Measurements from ENCODE around the gene FAM186B.

FAM186B gene

DNA sequence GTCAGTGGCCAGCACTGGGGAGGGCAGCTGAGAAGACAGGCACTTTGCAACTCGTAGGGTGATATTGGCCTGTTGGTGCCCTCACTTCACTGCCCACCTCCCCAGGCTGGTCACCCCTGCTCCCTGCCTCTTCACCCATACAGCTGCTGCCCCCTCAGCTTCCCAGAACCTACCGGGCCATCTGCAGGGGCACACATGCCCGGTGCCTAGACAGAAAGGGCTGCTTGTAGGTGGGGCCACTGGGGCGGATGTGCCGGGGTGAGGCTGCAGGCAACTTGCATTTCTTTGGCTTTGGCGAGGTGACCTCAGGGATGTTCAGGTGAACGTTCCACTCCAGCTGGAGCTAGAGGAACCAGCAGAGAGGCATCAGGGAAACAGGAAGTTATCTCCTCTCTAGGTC lies 17.2 kb downstream of the FAM186B start:
- no peaks in the 10 kb centered on the region for H3K9me3 ChIP-seq (ENCODE audit: control insufficient read depth, insufficient read depth, low read depth, low read length)
- peaks cover 0 to 20% of the 10 kb centered on the region in 2 experiments; a peak in 2 of 3 replicates for H3K36me3 ChIP-seq (ENCODE audit: control insufficient read depth in 2 of 2, insufficient read depth in 1 of 2, low read length in 2 of 2)
- no peak overlapping the region for H3K27ac ChIP-seq (ENCODE audit: extremely low read depth, low read depth, low read length)
- H3K4me3 ChIP-seq (ENCODE audit: low read depth, low read length), result no peak overlapping the region
- POLR2A ChIA-PET, result no interaction called here
- TF ChIP-seq ZNF311 (tag by site-specific recombination; IDR thresholded peaks at IDR 0.05; ENCODE audit: borderline replicate concordance) (no peak), ZIC2 (tag by site-specific recombination; IDR thresholded peaks at IDR 0.05) (no peak), ZNF266 (tag by site-specific recombination; IDR thresholded peaks at IDR 0.05; ENCODE audit: low read depth) (no peak), SP2 (tag by site-specific recombination; IDR thresholded peaks at IDR 0.05) (no peak), ZNF2 (tag by site-specific recombination; IDR thresholded peaks at IDR 0.05) (no peak), HOXA7 (CRISPR knock-in tag; IDR thresholded peaks at IDR 0.05; ENCODE audit: borderline replicate concordance) (no peak), KLF10 (tag by site-specific recombination; IDR thresholded peaks at IDR 0.05) (no peak), ZNF48 (tag by site-specific recombination; IDR thresholded peaks at IDR 0.05) (no peak)
- TF ChIP-seq, protein P1, sequence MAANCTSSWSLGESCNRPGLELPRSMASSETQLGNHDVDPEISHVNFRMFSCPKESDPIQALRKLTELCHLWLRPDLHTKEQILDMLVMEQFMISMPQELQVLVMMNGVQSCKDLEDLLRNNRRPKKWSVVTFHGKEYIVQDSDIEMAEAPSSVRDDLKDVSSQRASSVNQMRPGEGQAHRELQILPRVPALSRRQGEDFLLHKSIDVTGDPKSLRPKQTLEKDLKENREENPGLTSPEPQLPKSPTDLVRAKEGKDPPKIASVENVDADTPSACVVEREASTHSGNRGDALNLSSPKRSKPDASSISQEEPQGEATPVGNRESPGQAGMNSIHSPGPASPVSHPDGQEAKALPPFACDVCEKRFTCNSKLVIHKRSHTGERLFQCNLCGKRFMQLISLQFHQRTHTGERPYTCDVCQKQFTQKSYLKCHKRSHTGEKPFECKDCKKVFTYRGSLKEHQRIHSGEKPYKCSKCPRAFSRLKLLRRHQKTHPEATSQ (tag by site-specific recombination; IDR thresholded peaks at IDR 0.05), result no peak
- TF ChIP-seq, protein P2, sequence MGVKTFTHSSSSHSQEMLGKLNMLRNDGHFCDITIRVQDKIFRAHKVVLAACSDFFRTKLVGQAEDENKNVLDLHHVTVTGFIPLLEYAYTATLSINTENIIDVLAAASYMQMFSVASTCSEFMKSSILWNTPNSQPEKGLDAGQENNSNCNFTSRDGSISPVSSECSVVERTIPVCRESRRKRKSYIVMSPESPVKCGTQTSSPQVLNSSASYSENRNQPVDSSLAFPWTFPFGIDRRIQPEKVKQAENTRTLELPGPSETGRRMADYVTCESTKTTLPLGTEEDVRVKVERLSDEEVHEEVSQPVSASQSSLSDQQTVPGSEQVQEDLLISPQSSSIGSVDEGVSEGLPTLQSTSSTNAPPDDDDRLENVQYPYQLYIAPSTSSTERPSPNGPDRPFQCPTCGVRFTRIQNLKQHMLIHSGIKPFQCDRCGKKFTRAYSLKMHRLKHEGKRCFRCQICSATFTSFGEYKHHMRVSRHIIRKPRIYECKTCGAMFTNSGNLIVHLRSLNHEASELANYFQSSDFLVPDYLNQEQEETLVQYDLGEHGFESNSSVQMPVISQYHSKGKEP (tag by site-specific recombination; IDR thresholded peaks at IDR 0.05), result no peak
- TF ChIP-seq, protein P3, sequence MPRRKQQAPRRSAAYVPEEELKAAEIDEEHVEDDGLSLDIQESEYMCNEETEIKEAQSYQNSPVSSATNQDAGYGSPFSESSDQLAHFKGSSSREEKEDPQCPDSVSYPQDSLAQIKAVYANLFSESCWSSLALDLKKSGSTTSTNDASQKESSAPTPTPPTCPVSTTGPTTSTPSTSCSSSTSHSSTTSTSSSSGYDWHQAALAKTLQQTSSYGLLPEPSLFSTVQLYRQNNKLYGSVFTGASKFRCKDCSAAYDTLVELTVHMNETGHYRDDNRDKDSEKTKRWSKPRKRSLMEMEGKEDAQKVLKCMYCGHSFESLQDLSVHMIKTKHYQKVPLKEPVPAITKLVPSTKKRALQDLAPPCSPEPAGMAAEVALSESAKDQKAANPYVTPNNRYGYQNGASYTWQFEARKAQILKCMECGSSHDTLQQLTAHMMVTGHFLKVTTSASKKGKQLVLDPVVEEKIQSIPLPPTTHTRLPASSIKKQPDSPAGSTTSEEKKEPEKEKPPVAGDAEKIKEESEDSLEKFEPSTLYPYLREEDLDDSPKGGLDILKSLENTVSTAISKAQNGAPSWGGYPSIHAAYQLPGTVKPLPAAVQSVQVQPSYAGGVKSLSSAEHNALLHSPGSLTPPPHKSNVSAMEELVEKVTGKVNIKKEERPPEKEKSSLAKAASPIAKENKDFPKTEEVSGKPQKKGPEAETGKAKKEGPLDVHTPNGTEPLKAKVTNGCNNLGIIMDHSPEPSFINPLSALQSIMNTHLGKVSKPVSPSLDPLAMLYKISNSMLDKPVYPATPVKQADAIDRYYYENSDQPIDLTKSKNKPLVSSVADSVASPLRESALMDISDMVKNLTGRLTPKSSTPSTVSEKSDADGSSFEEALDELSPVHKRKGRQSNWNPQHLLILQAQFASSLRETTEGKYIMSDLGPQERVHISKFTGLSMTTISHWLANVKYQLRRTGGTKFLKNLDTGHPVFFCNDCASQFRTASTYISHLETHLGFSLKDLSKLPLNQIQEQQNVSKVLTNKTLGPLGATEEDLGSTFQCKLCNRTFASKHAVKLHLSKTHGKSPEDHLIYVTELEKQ (tag by site-specific recombination; IDR thresholded peaks at IDR 0.05; ENCODE audit: borderline replicate concordance), result no peak
- CTCF ChIA-PET, result interaction anchor here (1.3 kb wide), 1 partner anchor 64 kb away, joined by 4 read pairs; no protein-coding TSS in a partner anchor
- no peaks in the 10 kb centered on the region for H3K4me1 ChIP-seq (ENCODE audit: control insufficient read depth, insufficient read depth, low read length)

DNA sequence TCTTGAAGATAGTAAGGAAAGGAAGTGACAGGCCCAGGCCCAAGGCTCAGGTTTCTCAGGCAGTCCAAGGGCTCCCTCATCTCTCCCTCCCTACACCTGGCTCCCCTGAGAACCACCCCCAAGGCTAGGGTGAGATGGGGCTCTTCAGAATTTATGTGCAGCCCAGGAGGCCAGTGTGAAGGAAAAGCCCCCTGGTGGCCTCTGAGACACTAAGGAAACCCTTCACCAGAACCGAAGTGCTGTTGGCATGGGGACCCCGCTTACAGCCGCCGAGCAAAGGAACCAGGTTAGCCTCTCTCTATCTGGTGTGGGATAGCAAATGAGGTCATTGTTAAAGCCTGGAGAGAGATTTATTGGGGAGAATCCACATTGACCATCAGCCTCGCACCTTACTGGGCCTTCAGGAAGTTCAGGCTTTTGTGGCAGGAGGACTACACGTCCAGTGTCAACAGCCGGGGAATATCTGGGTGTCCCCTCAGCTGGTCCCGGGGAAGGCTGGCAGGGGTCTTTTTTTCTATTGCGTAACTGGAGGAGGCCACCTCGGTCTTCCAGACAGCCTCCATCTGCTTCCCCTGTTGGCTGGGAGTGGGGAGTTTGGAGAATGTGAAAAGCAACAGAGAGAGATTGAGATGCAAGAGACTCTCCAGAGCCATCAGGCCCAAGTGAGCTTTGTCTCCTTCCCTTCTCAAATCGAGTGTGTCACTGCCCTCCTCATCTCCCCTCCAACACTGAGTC lies 18.1 kb downstream of the FAM186B start:
- Histone ChIP-seq H3K36me3 (ENCODE audit: control insufficient read depth in 2 of 2, insufficient read depth in 1 of 2, low read length in 2 of 2) (peaks cover 0 to 20% of the 10 kb centered on the region in 2 experiments; a peak in 2 of 3 replicates), H3K4me3 (ENCODE audit: low read depth, low read length) (no peak overlapping the region), H3K9me3 (ENCODE audit: control insufficient read depth, insufficient read depth, low read depth, low read length) (no peaks in the 10 kb centered on the region), H3K4me1 (ENCODE audit: control insufficient read depth, insufficient read depth, low read length) (no peaks in the 10 kb centered on the region), H3K27ac (ENCODE audit: extremely low read depth, low read depth, low read length) (no peak overlapping the region)
- POLR2A ChIA-PET, result no interaction called here
- TF ChIP-seq ZNF157 (tag by site-specific recombination; IDR thresholded peaks at IDR 0.05), result no peak
- TF ChIP-seq HOXC10 (CRISPR knock-in tag; IDR thresholded peaks at IDR 0.05), result no peak
- TF ChIP-seq ZNF701 (tag by site-specific recombination; IDR thresholded peaks at IDR 0.05), result no peak
- TF ChIP-seq, protein P4, sequence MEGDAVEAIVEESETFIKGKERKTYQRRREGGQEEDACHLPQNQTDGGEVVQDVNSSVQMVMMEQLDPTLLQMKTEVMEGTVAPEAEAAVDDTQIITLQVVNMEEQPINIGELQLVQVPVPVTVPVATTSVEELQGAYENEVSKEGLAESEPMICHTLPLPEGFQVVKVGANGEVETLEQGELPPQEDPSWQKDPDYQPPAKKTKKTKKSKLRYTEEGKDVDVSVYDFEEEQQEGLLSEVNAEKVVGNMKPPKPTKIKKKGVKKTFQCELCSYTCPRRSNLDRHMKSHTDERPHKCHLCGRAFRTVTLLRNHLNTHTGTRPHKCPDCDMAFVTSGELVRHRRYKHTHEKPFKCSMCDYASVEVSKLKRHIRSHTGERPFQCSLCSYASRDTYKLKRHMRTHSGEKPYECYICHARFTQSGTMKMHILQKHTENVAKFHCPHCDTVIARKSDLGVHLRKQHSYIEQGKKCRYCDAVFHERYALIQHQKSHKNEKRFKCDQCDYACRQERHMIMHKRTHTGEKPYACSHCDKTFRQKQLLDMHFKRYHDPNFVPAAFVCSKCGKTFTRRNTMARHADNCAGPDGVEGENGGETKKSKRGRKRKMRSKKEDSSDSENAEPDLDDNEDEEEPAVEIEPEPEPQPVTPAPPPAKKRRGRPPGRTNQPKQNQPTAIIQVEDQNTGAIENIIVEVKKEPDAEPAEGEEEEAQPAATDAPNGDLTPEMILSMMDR (tag by site-specific recombination; IDR thresholded peaks at IDR 0.05), result no peak
- TF ChIP-seq, protein P5, sequence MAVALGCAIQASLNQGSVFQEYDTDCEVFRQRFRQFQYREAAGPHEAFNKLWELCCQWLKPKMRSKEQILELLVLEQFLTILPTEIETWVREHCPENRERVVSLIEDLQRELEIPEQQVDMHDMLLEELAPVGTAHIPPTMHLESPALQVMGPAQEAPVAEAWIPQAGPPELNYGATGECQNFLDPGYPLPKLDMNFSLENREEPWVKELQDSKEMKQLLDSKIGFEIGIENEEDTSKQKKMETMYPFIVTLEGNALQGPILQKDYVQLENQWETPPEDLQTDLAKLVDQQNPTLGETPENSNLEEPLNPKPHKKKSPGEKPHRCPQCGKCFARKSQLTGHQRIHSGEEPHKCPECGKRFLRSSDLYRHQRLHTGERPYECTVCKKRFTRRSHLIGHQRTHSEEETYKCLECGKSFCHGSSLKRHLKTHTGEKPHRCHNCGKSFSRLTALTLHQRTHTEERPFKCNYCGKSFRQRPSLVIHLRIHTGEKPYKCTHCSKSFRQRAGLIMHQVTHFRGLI (tag by site-specific recombination; IDR thresholded peaks at IDR 0.05), result no peak
- no peak for TF ChIP-seq ZNF549 (tag by site-specific recombination; IDR thresholded peaks at IDR 0.05)
- TF ChIP-seq ZNF785 (tag by site-specific recombination; IDR thresholded peaks at IDR 0.05), result no peak
- CTCF ChIA-PET, result no interaction called here

Data from HEK293 (cell line).